NCI-H524 treated with DMSO at 0.1 percent for 48 hours (cell line): ENCODE data around the gene ERRFI1.

Source experiments
- DNase-seq: peaks from one replicate; lab custom pipeline; 2025; lab: John Stamatoyannopoulos, UW

The ERRFI1 gene

DNA sequence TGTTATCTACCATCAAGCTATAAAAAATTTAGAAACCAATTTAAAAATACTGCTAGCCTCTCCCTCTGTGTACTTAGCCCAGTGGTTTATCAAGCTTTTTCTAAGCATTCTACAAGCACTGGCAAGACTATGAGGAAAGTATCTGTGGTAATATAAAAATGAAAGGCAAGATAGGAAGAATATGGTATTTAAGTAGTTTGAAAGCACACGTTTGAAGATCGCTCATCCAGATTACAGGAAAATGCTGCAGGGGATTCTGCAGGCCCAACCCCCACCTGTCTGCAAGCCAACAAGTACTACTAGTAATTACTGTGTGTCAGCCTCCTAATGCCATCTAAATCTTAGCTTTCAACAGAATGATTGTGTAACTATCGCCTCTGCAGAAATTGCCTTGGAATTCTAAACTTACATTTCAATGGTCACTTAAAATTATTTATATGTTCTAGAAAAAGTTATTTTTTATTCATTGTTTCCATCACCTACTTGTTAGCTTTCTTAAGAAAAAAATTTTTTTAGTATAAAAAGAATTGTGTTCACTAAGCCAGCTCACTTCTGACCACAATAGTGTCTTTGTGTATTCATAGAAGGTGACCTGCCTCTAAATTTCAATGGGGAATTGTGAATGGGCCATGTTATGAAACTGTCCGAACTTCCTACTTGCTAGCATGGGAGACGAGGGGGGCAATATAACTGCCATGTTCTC, 8.5 kb downstream of the ERRFI1 start:
- DNase-seq = no peak

DNA sequence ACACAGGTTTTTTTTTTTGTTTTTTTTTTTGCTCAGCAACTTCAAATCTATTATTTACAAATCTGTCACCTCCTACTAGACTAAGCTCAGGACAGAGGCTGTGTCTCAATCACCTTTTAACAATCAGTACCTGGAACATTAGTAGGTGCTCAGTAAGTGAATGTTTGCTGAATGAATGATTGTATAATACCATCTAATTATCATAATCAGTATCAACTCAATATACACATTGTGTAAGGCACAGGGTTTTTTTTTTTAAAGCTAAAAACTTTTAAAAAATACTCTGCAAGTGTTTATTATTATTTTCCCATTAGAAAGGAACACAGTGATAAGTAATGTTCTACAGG, 9.2 kb downstream of the ERRFI1 start:
- no peak for DNase-seq

DNA sequence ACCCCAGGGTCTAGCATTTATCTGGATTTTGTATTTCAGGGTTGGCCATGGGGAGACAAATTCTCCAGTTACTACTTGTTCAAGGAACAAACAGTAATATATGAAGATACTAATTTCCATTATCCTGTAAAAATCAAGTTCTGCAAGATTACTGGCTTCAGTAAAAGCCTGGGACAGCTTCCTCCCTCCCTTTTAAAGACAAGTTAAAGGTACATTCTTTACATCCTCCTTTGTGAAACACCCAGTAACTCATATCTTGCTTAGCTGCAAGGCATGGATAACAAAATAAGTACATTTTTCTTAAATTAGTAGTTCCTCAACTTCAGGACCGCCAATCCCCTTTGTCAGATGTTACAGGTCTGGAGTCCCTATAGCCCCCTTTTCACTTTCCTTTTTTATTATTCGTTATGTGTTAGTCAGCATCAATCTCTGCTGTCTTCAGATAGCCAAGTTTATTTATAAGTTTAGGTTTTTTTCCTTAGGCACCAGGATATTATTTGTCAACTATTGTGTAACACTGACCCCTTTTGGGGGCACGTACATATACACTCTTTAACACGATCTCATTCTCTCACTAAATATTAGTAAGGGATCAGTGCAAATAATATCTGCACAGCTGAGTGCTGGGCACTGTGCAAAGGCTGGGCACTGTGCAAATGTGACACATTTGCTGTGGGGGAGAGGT, 9.8 kb downstream of the ERRFI1 start:
- no peak for DNase-seq

DNA sequence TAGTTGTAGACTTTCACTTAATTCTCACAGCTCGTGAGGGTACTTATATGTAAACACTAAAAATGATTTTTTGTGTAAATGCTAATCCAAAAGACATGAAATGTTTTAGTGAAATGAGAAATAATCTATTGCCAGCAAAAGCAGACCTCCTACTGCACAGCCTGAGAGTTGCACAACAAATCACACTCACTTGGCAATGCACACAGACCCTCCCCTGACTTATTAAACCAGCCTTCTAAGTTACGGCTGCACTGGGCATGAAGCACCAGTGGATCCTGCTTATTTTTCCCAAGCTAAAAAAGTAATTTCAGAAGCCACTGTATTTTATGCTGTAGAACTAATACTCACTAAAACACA, 10.3 kb downstream of the ERRFI1 start:
- DNase-seq = no peak

DNA sequence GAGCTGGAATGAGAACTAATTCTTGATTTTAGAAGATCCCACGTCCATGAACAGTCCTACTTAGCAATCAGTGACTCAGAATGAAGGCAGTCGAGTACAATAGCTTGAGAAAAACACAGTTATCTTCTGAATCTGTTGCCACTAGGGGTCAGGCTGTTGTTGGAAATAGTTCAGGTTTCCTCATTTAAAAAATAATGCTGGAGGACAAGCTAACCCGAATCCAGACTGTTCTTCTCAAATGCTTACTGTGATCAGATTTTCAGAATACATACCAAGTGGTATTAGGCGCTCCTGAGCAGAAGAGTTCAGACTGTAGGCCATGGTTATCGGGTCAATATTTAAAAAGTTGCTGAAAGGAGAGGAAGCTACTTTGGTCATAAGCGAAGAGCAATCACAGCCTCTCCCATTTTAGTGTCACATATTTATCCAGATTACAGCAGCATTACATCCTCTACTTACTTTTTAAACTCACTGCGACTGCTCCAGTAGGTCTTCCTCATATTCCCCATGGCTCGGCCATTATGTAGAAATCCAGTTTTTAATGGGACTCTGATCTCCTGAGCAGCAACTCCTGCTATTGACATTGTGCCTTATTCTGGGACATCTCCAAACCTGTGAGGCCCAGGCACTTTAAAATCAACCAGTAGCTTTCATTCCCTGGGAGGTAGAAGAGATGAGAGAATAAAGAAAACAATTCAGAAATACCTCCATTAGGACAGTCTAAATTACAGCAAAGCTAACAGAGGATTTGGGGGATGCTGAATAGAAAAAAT, 10.9 kb downstream of the ERRFI1 start:
- no peak for DNase-seq

DNA sequence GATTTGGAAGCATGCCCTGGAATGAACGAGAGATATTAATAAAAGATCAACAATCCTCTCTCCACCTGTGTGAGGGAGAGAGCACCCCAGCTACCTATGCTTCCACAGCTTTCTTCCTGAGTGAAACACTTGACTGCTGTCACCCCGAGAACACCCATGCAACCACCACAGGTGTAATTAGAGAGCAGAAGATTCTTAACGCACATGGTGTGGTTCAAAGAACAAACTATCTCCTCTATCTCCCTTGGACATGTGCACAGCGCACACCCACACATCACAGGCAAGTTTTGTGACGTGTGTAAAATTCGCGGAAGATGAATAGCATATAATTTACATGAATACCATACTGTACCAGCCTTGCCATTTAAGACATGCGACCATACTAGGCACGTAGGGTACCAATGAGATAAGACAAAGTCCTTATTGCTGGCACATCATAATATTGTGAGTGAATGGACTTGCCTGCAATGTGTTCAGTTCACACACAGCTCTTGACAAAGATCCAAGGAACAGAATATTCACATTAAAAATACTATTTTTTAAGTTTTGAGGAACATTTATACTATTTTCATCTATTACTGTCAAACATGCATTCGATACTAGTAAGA, 11.6 kb downstream of the ERRFI1 start:
- no peak for DNase-seq

DNA sequence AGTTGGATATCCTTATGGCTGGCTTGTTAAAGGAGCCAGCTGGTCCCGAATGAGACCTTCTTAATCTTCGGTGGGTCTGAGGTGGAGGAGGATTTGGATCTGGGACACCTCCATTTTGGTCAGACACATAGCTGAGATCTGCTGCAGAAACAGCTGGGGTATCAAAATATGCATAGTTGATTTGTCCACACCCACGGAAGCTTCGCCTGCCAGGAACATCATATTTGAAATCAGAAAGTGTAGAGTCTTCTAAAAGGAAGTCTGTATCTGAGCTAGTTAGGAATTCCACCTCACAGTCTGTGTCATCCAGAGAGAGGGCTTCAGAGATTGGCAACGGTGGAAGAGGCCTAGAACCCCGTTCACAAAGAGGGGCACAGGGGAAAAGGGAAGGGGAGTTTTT, 12.3 kb downstream of the ERRFI1 start:
- DNase-seq = no peak

DNA sequence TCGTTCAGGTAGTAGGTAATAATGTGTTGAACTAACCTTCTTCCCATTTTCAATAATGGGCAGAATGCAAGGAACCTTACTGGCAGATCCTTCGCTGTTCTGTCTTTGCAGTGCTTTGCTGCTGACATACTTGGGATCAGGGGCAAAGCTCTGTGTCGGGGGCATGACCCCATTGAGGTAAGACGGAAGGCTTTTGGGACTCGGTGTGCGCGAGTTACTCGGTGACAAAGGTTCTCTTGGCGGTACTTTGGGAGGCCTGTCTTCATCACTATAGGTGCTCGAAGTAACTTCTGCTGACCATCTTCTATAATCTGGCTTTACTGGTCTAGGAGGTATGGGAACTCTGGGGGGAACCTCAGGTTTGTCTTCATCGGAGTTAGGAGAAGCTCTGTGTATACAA, 12.7 kb downstream of the ERRFI1 start:
- DNase-seq = no peak

DNA sequence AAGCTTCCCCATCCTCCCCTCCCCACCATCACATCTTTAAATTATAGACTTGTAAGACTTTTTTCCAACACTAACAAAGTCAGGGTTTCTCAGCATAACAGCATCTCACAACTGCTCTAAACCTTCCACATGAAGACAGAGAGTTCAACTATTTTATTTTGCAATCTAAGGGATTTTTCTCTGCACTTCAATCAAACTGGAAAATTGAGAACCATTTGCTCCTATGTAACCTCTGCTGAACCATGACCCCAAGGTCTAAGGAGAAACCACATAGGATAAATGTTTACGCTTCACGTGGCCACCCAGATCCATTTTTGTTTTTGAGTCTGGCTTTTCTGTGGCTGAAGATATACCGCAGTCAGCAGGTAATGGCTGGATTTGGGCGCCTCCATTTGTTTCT, 13.2 kb downstream of the ERRFI1 start:
- no peak for DNase-seq

DNA sequence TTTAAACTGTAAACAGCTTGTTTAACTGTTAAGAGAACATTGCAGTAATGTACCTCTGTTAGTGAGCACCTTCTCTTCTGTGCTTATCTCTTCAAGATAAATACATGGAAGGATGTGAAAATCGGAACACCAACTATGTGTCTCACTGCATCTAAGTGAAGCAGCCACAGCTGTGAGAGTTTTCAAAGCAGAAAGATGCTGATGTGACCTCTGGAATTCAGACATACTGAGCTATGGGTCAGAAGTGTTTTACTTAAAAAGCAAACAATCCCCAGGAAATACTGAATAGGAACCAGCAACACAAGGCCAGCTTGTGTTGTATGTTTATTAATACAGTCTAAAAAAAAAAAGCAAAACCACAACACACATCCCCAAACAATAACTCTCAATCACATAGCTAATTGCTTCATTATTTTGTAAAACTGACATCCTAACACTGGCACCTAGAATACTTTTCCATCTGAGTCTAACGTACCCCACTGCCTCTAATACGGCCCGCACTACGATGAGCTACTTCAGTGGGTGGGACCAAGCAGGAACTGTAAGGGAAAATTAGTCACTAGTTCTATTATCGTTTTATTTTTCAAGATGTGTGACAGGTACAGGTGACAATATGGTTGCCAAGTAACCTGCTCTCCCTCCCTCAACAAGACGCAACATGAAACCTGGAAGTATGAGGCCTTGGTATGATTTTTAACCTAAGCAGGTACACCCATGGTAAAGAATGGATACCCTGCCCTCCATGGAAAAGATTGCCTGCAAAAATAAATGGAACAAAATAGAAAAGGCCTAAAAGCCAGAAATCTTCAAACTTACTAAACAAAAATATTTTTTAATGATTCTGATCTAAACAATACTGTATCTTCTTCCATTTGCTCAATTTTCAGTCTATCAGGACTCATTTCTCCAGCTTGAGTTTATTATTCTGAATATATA, 13.9 kb downstream of the ERRFI1 start:
- no peak for DNase-seq

DNA sequence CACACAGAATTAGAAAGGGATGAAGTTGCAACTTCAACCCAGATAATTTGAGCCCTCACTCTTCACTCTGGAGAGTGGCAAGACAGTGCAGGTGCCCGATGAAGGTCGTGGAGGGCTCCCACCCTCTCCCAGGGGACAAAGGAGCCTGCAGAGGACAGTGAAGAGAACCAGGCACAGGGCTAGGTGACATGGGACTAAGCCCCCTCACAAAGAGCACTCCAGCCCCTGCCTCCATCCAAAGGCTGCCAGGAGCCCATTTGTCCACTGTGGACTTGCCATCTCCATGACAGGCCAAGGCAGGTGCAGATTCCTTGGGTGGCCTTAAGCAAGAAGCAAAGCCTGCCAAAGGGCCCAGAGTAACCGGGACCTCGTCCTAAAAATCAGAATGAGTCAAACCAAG, 15.1 kb downstream of the ERRFI1 start:
- no peak for DNase-seq

DNA sequence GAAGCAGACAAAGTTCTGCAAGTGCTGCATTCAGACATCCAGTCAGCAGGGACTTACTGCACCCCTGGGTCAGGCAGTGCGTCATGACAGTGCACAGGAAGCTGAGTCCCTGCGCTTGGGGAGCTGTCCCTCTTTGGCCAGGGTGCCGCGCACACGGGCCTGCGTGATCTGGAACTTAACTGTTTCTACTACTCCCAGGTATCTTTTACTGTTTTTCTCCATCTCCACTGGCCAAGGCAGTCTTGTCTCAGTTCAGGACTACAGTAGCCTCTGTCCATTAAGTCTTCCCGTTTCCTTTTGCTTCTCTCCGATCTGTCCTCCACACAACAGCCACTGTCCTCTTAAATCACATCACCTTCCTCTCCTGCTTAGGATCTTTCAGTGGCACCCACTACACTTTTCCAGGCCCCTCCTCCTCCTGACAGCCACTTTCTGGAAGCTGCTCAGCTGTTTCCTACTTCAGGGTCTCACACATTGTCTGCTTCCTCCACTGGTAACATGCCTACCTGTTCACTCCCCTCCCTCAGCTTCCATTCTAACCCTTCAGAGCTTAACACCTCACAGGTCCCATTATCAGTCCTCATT, 15.9 kb downstream of the ERRFI1 start:
- DNase-seq = no peak

DNA sequence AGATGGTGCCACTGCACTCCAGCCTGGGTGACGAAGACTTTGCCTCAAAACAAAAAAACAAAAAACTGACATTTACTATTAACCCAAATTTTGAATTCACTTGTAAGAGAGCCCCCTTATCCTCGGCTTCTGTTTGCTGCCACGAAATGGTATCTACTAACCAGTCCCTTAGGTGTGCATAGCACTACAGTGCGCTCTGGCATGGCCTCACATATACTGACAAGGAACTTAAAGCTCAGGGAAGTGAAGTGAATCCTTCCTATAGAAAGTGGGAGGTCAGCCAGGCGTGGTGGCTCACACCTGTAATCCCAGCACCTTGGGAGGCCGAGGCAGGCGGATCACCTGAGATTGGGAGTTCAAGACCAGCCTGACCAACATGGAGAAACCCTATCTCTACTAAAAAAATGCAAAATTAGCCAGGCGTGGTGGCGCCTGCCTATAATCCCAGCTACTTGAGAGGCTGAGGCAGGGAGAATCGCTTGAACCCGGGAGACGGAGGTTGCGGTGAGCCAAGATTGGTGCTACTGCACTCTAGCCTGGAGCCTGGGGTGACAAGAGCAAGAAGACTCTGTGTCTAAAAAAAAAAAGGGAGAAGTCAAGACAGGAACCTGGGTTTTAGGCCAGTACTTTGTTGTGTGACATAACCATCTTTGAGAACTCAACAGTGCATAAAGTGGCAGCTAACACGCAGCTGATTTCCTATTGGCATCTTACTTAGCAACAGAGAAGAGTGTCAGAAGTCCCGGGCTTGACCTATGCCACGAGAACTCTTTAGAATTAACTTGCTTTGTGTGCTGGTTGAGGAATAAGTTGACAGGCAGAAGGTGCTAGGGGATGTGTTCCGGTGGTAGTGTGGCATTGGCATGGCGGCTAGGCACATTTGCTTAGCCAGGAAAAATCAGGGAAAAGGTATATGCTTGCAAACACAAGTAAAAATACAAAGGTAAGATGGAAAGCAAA, 16.8 kb downstream of the ERRFI1 start:
- no peak for DNase-seq

DNA sequence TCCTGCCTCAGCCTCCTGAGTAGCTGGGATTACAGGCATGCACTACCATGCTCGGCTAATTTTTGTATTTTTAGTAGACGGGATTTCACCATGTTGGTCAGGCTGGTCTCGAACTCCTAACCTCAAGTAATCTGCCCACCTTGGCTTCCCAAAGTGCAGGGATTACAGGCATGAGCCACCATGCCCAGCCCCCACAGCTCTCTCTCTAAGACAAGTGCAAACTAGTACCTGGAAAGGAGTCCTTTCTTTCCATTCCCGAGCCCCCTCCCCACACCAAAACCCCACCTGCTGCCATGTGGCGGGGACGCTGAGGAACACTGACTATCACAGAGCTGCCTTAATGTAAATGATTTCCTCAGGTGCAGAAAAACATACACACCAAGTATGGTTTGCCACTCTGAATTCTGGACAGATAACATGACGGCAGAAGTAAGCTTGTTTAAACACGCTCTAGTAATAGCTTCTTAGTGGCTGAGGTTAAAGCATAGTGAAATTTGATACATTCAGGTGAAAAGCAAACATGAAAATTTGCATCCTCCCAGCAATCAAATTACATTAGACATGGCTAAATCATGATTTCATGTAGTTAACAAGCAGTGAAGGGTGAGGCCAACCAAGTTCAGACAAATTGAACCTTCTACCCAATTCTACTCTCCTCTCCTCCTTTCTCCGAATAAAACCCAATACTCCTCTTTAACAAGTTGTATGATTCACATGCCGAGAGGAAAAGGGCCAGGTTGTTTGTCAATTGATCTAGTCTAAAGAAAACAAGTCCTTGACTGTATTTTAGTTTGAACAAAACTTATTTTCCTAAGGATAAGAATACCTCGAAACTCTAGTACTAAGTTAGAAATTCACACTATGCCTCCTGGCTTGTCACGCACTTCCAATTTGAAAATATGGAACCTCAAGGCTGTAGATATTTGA, 19.8 kb downstream of the ERRFI1 start:
- DNase-seq = no peak

DNA sequence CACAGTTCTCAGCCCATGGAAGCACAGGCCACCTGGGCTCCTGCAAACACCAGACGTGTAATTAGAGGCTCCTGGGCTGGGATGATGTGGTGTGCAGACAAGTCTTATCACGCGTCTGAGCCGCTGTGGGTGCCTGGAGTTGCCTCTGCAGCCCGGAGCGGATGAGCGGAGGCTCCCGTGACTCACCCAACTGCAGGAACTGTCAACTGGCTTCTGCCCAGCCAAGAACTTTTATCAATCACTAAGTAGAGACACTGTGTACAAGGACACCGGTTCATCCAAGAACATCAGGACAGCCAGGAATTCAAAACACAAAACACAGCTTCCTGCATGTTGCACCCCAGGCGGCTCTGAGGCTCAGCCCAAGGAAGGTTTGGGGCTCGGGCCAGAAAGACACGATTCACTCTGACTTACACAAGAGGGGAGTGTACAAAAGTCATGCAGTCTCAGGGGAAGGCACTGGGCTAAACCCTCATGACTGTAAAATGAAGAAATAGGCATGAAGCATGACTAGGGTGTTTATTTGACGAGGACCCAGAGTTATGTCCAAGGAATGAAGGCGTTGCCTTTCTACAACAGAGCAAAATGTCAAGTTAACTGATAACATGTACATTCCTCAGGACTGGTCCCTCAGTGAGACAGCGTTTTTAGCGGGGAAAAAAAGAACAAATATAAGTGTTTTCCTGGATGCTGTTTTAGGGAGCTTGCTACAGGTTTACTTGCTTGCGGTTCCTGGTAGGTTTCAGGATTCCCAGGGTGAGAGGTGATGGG, 21.1 kb downstream of the ERRFI1 start:
- DNase-seq = no peak

DNA sequence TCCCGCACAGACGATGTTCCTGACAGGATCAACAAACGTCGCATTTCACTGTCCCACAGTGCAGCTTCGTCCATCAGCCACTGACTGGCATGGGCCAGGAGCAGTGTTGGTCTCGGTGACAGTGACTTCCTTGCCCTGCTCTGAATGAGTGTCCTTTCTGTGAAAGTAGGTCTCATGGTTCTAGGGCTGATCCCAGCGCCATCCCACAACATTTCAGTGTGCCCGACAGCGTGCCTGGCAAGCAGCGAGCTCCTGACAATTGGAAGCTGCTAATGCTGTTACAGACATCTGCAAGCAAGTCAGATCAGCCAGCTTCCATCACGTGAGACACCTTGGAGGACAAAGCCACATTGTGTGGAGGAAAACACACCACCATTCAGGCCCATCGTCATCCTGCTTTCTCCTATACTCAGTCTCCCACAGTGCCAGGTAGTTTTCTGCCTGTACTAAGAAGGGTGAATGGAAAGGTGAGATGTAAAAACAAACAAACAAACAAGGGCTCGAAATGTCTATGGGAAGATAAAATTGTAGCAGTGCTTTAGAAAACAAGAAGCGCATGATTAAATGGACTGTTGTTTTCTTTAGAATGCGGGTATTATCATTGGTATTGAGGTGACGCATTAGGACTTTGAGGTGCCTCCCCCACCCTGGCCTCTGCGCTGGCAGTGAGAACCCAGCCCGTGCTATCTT, 21.9 kb downstream of the ERRFI1 start:
- DNase-seq = no peak

DNA sequence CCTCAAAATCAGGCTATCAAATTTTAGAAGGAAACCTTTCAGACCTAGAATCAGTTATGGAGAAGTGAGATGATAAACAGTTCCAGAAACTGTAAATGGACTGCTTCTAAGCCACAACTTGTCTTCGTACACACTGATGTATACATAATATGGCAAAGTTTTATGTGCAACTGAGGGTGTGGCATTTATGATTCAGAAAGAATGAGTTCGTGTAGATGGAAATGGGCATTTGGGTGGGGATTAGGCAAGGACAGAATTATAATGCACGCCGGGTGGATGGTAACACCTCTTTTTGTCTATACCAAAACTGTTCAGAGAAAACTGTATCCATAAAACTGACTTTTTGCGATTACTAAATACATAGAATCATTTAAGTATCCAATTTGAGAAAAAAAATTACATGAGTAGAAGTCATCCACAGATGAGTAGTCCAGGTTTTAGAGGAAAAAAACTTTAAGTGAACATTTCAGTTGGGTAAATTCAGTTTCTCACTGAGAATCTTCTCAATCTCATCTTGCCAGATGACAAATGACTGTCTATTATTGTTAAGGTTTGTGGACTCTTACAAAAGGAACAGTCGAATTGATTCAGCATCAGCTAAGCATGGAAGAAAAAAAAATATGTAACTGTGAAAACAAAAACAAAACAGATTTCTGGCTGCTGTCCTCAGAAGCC, 22.5 kb downstream of the ERRFI1 start:
- DNase-seq = no peak
